OCI-LY7 (cell line): Measurements from ENCODE around the gene PKD1L1.

Experiments
- EZH2phosphoT487 ChIP-seq: fragments of 200-600 bp; sonication (generic); IDR thresholded peaks from 2 replicates; pipeline ENCODE4 v1.6.1; 2018; ENCODE audit warnings: low read depth, borderline replicate concordance, mild to moderate bottlenecking, mixed run types, antibody characterized with exemption, low read length, moderate library complexity, mixed read lengths
- TF ChIP-seq, protein P1 (sequence below): fragments of 200-600 bp; sonication (generic); conservative IDR thresholded peaks from 2 replicates; pipeline ENCODE4 v1.5.1; 2014; ENCODE audit warnings: mild to moderate bottlenecking, antibody characterized with exemption, low read length, moderate library complexity, mixed read lengths

DNA sequence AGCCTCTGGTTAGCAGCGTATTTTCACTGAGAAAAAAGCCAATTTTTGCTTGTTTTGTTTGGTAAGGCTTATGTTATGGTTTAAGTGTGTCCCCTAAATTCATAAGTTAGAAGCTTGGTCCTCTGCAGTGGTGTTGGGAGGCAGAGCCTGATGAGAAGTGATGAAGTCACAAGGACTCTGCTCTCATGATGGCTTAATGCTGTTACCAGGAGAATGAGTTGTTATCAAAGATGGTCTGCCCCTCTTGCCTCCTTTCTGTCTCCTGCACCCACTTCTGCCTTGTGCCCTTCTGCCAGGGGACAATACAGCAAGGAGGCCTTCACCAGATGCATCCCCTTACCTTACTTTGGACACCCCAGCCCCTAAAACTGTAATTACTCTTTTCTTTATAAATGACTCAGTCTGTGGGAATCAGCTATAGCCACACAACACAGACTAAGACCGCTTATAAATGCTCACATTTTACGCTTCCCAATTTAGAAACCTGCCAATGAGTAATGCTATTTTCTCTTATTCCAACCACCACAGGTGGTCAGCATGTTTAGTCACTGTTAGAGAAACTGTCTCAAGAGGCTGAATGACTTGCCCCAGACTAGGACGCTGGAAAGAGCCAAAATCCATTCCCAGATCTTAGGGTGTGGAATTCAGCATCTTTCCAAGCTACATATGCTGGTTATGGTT is 6.1 kb upstream of the PKD1L1 start:
- TF ChIP-seq, protein P1, sequence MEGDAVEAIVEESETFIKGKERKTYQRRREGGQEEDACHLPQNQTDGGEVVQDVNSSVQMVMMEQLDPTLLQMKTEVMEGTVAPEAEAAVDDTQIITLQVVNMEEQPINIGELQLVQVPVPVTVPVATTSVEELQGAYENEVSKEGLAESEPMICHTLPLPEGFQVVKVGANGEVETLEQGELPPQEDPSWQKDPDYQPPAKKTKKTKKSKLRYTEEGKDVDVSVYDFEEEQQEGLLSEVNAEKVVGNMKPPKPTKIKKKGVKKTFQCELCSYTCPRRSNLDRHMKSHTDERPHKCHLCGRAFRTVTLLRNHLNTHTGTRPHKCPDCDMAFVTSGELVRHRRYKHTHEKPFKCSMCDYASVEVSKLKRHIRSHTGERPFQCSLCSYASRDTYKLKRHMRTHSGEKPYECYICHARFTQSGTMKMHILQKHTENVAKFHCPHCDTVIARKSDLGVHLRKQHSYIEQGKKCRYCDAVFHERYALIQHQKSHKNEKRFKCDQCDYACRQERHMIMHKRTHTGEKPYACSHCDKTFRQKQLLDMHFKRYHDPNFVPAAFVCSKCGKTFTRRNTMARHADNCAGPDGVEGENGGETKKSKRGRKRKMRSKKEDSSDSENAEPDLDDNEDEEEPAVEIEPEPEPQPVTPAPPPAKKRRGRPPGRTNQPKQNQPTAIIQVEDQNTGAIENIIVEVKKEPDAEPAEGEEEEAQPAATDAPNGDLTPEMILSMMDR = no peak
- no peak for TF ChIP-seq EZH2phosphoT487
